ENCODE results near the gene PHACTR1. TPM values are rescaled to one million over a fixed set of nuclear protein-coding genes. Genes with fewer than 3 reads are reported as not detected.

PHACTR1 gene
- total RNA-seq, 1 experiment from 2014 or later: 5.2 TPM

- no peak overlapping the region for H2AFZ ChIP-seq (ENCODE audit: low read length)
- H3K9ac ChIP-seq (ENCODE audit: low read length): no peak overlapping the region
- no peaks in the 10 kb centered on the region for H3K79me2 ChIP-seq (ENCODE audit: low read length)
- no peaks in the 10 kb centered on the region for H3K36me3 ChIP-seq (ENCODE audit: insufficient read depth, low read length)
- no peaks in the 10 kb centered on the region for H3K27me3 ChIP-seq (ENCODE audit: low read length)
- no peak overlapping the region for H3K4me2 ChIP-seq (ENCODE audit: low read depth, low read length, poor library complexity, severe bottlenecking)
- no peak overlapping the region for H3K27ac ChIP-seq (ENCODE audit: low read length)
- DNase-seq: no peak
- peaks cover 13% of the 10 kb centered on the region for H3K4me1 ChIP-seq (ENCODE audit: low read length)
- H3K9me3 ChIP-seq (ENCODE audit: low read length): no peaks in the 10 kb centered on the region
- H3K9me2 ChIP-seq (replicated peaks; ENCODE audit: insufficient read depth, low read length): no peaks in the 10 kb centered on the region
- no peak overlapping the region for H3K4me3 ChIP-seq (ENCODE audit: low read length)
- H4K20me1 ChIP-seq (ENCODE audit: insufficient read depth, low read depth, low read length): no peaks in the 10 kb centered on the region
These were observed 509.5 kb downstream of the PHACTR1 start for GRCh38 chr6:13226071-13226470.

- Histone ChIP-seq H3K27ac (ENCODE audit: low read length) (no peak overlapping the region), H3K4me1 (ENCODE audit: low read length) (peaks cover 13% of the 10 kb centered on the region), H3K27me3 (ENCODE audit: low read length) (no peaks in the 10 kb centered on the region), H4K20me1 (ENCODE audit: insufficient read depth, low read depth, low read length) (no peaks in the 10 kb centered on the region), H3K79me2 (ENCODE audit: low read length) (no peaks in the 10 kb centered on the region), H3K36me3 (ENCODE audit: insufficient read depth, low read length) (no peaks in the 10 kb centered on the region), H3K9ac (ENCODE audit: low read length) (no peak overlapping the region), H3K9me3 (ENCODE audit: low read length) (no peaks in the 10 kb centered on the region), H3K9me2 (replicated peaks; ENCODE audit: insufficient read depth, low read length) (no peaks in the 10 kb centered on the region), H2AFZ (ENCODE audit: low read length) (no peak overlapping the region), H3K4me3 (ENCODE audit: low read length) (no peak overlapping the region), H3K4me2 (ENCODE audit: low read depth, low read length, poor library complexity, severe bottlenecking) (no peak overlapping the region)
- DNase-seq: no peak
These were observed 512.0 kb downstream of the PHACTR1 start for GRCh38 chr6:13228264-13229204.

GRCh38 chr6:13229205-13230085 is 512.9 kb downstream of the PHACTR1 start:
- H3K9ac ChIP-seq (ENCODE audit: low read length): no peak overlapping the region
- H3K36me3 ChIP-seq (ENCODE audit: insufficient read depth, low read length): no peaks in the 10 kb centered on the region
- H3K4me2 ChIP-seq (ENCODE audit: low read depth, low read length, poor library complexity, severe bottlenecking): no peak overlapping the region
- peaks cover 12% of the 10 kb centered on the region for H3K4me1 ChIP-seq (ENCODE audit: low read length)
- H4K20me1 ChIP-seq (ENCODE audit: insufficient read depth, low read depth, low read length): no peaks in the 10 kb centered on the region
- H2AFZ ChIP-seq (ENCODE audit: low read length): no peak overlapping the region
- no peak overlapping the region for H3K4me3 ChIP-seq (ENCODE audit: low read length)
- H3K27ac ChIP-seq (ENCODE audit: low read length): no peak overlapping the region
- peak; percentile 76 for DNase-seq
- H3K9me2 ChIP-seq (replicated peaks; ENCODE audit: insufficient read depth, low read length): no peaks in the 10 kb centered on the region
- no peaks in the 10 kb centered on the region for H3K9me3 ChIP-seq (ENCODE audit: low read length)
- H3K79me2 ChIP-seq (ENCODE audit: low read length): no peaks in the 10 kb centered on the region
- no peaks in the 10 kb centered on the region for H3K27me3 ChIP-seq (ENCODE audit: low read length)

GRCh38 chr6:13233106-13233505 is 516.5 kb downstream of the PHACTR1 start:
- no peak overlapping the region for H2AFZ ChIP-seq (ENCODE audit: low read length)
- no peak overlapping the region for H3K27ac ChIP-seq (ENCODE audit: low read length)
- no peaks in the 10 kb centered on the region for H3K9me2 ChIP-seq (replicated peaks; ENCODE audit: insufficient read depth, low read length)
- no peak for DNase-seq
- no peaks in the 10 kb centered on the region for H3K27me3 ChIP-seq (ENCODE audit: low read length)
- no peaks in the 10 kb centered on the region for H3K9me3 ChIP-seq (ENCODE audit: low read length)
- H3K79me2 ChIP-seq (ENCODE audit: low read length): no peaks in the 10 kb centered on the region
- no peaks in the 10 kb centered on the region for H4K20me1 ChIP-seq (ENCODE audit: insufficient read depth, low read depth, low read length)
- H3K4me2 ChIP-seq (ENCODE audit: low read depth, low read length, poor library complexity, severe bottlenecking): no peak overlapping the region
- H3K36me3 ChIP-seq (ENCODE audit: insufficient read depth, low read length): no peaks in the 10 kb centered on the region
- H3K4me3 ChIP-seq (ENCODE audit: low read length): no peak overlapping the region
- no peak overlapping the region for H3K9ac ChIP-seq (ENCODE audit: low read length)
- peaks cover 12% of the 10 kb centered on the region for H3K4me1 ChIP-seq (ENCODE audit: low read length)

GRCh38 chr6:13234130-13234529 is 517.6 kb downstream of the PHACTR1 start:
- no peaks in the 10 kb centered on the region for H3K27me3 ChIP-seq (ENCODE audit: low read length)
- peaks cover 12% of the 10 kb centered on the region for H3K4me1 ChIP-seq (ENCODE audit: low read length)
- H4K20me1 ChIP-seq (ENCODE audit: insufficient read depth, low read depth, low read length): no peaks in the 10 kb centered on the region
- no peaks in the 10 kb centered on the region for H3K79me2 ChIP-seq (ENCODE audit: low read length)
- no peak overlapping the region for H3K27ac ChIP-seq (ENCODE audit: low read length)
- no peaks in the 10 kb centered on the region for H3K36me3 ChIP-seq (ENCODE audit: insufficient read depth, low read length)
- H3K4me2 ChIP-seq (ENCODE audit: low read depth, low read length, poor library complexity, severe bottlenecking): no peak overlapping the region
- H3K9ac ChIP-seq (ENCODE audit: low read length): no peak overlapping the region
- H3K9me3 ChIP-seq (ENCODE audit: low read length): no peaks in the 10 kb centered on the region
- H3K9me2 ChIP-seq (replicated peaks; ENCODE audit: insufficient read depth, low read length): no peaks in the 10 kb centered on the region
- no peak overlapping the region for H2AFZ ChIP-seq (ENCODE audit: low read length)
- H3K4me3 ChIP-seq (ENCODE audit: low read length): no peak overlapping the region
- no peak for DNase-seq

GRCh38 chr6:13235339-13235738 is 518.8 kb downstream of the PHACTR1 start:
- H2AFZ ChIP-seq (ENCODE audit: low read length): no peak overlapping the region
- H3K27me3 ChIP-seq (ENCODE audit: low read length): no peaks in the 10 kb centered on the region
- H3K4me2 ChIP-seq (ENCODE audit: low read depth, low read length, poor library complexity, severe bottlenecking): no peak overlapping the region
- no peaks in the 10 kb centered on the region for H3K79me2 ChIP-seq (ENCODE audit: low read length)
- H3K4me1 ChIP-seq (ENCODE audit: low read length): peaks cover 4% of the 10 kb centered on the region
- DNase-seq: no peak
- H3K9me2 ChIP-seq (replicated peaks; ENCODE audit: insufficient read depth, low read length): no peaks in the 10 kb centered on the region
- H3K36me3 ChIP-seq (ENCODE audit: insufficient read depth, low read length): no peaks in the 10 kb centered on the region
- no peak overlapping the region for H3K4me3 ChIP-seq (ENCODE audit: low read length)
- H3K27ac ChIP-seq (ENCODE audit: low read length): no peak overlapping the region
- no peak overlapping the region for H3K9ac ChIP-seq (ENCODE audit: low read length)
- no peaks in the 10 kb centered on the region for H4K20me1 ChIP-seq (ENCODE audit: insufficient read depth, low read depth, low read length)
- no peaks in the 10 kb centered on the region for H3K9me3 ChIP-seq (ENCODE audit: low read length)

GRCh38 chr6:13237318-13237717 is 520.8 kb downstream of the PHACTR1 start:
- Histone ChIP-seq H3K27ac (ENCODE audit: low read length) (no peak overlapping the region), H3K4me3 (ENCODE audit: low read length) (no peak overlapping the region), H3K9me3 (ENCODE audit: low read length) (no peaks in the 10 kb centered on the region), H3K9ac (ENCODE audit: low read length) (no peak overlapping the region), H3K27me3 (ENCODE audit: low read length) (no peaks in the 10 kb centered on the region), H3K4me1 (ENCODE audit: low read length) (peaks cover 4% of the 10 kb centered on the region), H4K20me1 (ENCODE audit: insufficient read depth, low read depth, low read length) (no peaks in the 10 kb centered on the region), H3K36me3 (ENCODE audit: insufficient read depth, low read length) (no peaks in the 10 kb centered on the region), H2AFZ (ENCODE audit: low read length) (no peak overlapping the region), H3K9me2 (replicated peaks; ENCODE audit: insufficient read depth, low read length) (no peaks in the 10 kb centered on the region), H3K4me2 (ENCODE audit: low read depth, low read length, poor library complexity, severe bottlenecking) (no peak overlapping the region), H3K79me2 (ENCODE audit: low read length) (no peaks in the 10 kb centered on the region)
- no peak for DNase-seq

- DNase-seq: no peak
- no peak overlapping the region for H2AFZ ChIP-seq (ENCODE audit: low read length)
- H3K79me2 ChIP-seq (ENCODE audit: low read length): no peaks in the 10 kb centered on the region
- H3K4me3 ChIP-seq (ENCODE audit: low read length): no peak overlapping the region
- no peaks in the 10 kb centered on the region for H3K9me3 ChIP-seq (ENCODE audit: low read length)
- H3K27me3 ChIP-seq (ENCODE audit: low read length): no peaks in the 10 kb centered on the region
- no peaks in the 10 kb centered on the region for H3K36me3 ChIP-seq (ENCODE audit: insufficient read depth, low read length)
- H3K4me2 ChIP-seq (ENCODE audit: low read depth, low read length, poor library complexity, severe bottlenecking): no peak overlapping the region
- no peak overlapping the region for H3K27ac ChIP-seq (ENCODE audit: low read length)
- H3K9me2 ChIP-seq (replicated peaks; ENCODE audit: insufficient read depth, low read length): no peaks in the 10 kb centered on the region
- H4K20me1 ChIP-seq (ENCODE audit: insufficient read depth, low read depth, low read length): no peaks in the 10 kb centered on the region
- H3K4me1 ChIP-seq (ENCODE audit: low read length): peaks cover 4% of the 10 kb centered on the region
- H3K9ac ChIP-seq (ENCODE audit: low read length): no peak overlapping the region
These were observed 521.5 kb downstream of the PHACTR1 start for GRCh38 chr6:13238017-13238416.
